KOPT-K1 (cell line): ENCODE results near the gene KLK13.

Experiments used
- H3K27ac ChIP-seq: fragments of 200-600 bp; sonication (generic); 2 replicates; pipeline ENCODE4 v1.5.1; 2016; ENCODE audit warnings: antibody characterized with exemption, mild to moderate bottlenecking, low read depth, low read length; ENCODE audit not compliant: poor library complexity, severe bottlenecking
- H3K36me3 ChIP-seq: fragments of 200-600 bp; sonication (generic); 2 replicates; pipeline ENCODE4 v1.5.1; 2017; ENCODE audit warnings: antibody characterized with exemption, mild to moderate bottlenecking, low read length, moderate library complexity; ENCODE audit not compliant: insufficient read depth
- H3K9me3 ChIP-seq: fragments of 200-600 bp; sonication (generic); 2 replicates; pipeline ENCODE4 v1.5.1; 2017; ENCODE audit warnings: antibody characterized with exemption, low read length, mild to moderate bottlenecking; ENCODE audit not compliant: insufficient read depth, poor library complexity, severe bottlenecking

The KLK13 gene

DNA sequence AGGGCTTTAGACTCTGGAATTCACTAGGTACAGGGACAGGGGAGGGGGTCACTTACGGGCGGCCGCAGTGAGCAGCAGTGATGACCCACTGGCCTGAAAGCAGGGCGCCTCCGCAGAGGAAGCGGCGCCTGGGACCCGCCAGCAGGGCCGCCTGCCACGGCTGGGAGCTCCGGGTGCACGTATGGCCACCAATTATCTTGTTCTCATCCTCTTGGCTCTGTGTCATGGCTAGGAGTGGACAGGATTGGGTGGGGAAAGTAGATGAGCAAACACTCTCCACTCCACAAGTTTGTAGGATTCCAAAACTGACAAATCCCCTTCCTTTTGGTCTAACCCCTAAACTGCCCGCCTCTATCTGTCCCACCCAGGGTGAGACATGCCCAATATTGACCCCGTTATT is 16.6 kb upstream of the KLK13 start:
- Histone ChIP-seq H3K27ac (no peak overlapping the region), H3K36me3 (no peaks in the 10 kb centered on the region), H3K9me3 (no peaks in the 10 kb centered on the region)

DNA sequence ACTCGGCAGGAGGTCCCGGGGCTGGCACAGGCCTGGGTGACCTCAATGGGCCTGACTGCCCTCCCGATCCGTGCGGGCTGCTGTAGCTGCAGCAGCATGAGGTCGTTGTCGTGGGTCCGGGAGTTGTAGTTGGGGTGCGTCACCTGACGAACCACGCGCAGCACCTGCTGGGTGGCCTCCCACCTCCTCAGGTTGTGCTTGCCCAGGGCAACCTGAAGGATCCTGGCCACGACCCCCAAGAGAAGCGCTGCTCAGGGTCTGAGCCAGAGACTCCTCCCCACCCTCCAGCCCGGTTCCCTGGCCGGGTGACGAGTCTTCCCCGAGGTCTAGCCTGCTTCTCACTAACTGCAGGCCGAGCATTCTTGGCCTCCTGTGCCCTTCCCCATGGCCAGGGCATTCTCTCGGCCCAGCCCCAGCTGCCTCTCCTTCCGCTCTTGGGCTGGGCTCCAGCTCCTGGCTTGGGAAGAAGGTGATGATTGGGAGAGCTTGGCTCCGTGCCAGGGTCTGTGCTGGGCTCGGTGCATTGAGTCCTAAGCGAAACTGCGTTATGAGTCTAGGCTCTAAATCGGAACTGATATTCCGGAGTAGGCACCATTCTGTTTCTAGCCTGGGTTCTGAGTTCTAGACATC is 14.7 kb upstream of the KLK13 start:
- Histone ChIP-seq H3K36me3 (no peaks in the 10 kb centered on the region), H3K9me3 (no peaks in the 10 kb centered on the region), H3K27ac (no peak overlapping the region)

DNA sequence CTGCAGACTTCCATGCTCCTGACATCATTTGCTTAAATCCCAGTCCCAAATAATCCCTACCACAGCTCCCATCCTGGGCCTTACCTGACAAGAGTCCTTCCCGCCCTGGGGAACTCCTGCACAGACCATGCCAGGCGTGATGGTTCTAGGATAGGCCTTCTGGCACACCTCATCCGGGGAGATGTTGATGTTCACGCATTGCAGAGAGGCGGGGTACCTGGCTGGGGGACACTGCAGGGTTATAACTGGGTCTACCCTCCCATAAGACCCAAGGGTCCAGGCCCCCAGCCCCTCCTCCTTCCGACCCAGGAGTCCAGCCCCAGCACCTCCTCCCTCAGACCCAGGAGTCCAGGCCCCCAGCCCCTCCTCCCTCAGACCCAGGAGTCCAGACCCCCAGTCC is 13.8 kb upstream of the KLK13 start:
- H3K9me3 ChIP-seq: peaks cover 7% of the 10 kb centered on the region
- H3K27ac ChIP-seq: no peak overlapping the region
- H3K36me3 ChIP-seq: no peaks in the 10 kb centered on the region

DNA sequence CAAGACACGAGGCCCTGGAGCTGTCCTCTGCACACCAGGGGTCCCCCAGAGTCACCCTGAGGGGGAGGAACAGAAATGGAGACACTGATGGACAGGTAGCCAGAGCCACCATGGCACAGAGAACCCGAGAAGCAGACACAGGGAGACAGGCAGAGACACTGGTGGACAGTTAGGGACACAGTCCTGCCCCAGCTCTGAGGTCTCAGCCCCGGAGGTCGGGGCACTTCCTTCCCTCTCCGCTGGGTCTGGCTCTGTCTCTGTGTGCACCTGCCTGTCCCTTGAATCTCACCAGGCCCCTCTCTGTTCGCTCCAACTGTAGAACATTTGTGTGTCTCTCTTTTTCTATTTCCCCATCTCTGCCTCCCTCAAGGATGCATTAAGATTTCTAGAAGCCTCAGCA is 13.2 kb upstream of the KLK13 start:
- H3K27ac ChIP-seq: no peak overlapping the region
- H3K36me3 ChIP-seq: no peaks in the 10 kb centered on the region
- H3K9me3 ChIP-seq: peaks cover 13% of the 10 kb centered on the region

DNA sequence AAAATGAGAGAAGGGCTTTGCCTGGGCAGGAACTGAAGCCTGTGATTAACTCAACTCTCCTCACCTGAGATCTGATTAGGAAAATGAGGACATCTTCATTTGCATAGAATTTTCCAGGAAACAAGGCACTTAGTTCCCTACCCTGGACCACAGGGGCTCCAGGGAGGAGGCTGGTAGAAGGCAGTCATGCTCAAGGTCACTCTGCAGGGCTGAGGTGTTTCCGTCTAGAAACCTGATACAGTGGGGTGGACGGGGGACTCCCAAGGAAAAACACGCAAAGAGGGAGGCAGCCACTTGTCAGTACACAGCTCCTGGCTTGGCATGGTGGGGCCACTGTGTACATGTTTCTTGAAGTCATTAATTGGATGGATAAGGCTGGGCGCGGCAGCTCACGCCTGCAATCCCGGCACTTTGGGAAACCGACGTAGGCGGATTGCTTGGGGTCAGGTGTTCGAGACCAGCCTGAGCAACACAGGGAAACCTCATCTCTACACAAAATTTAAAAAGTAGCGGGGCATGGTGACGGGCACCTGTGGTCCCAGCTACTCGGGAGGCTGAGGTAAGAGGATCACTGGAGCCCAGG is 11.8 kb upstream of the KLK13 start:
- no peaks in the 10 kb centered on the region for H3K36me3 ChIP-seq
- H3K9me3 ChIP-seq: peaks cover 20% of the 10 kb centered on the region
- no peak overlapping the region for H3K27ac ChIP-seq

DNA sequence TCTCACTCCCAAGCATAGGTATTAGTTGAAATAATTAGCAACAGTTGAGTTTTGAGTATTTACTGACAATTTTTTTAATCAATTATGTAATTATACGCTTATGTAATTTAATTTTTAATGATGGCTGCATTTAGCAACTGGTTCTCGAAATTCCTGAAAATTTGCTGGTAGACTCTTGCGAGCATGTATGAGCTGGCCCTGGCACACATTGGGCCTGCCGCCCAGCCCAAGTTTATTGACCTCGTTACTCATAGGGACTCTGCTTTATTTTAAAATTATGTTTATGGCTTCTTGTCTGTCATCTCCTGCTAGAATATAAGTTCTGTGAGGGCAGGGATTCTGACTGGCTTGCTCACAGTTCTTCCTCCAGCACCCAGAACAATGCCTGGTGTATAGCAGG is 11.1 kb upstream of the KLK13 start:
- H3K27ac ChIP-seq: no peak overlapping the region
- peaks cover 20% of the 10 kb centered on the region for H3K9me3 ChIP-seq
- no peaks in the 10 kb centered on the region for H3K36me3 ChIP-seq

DNA sequence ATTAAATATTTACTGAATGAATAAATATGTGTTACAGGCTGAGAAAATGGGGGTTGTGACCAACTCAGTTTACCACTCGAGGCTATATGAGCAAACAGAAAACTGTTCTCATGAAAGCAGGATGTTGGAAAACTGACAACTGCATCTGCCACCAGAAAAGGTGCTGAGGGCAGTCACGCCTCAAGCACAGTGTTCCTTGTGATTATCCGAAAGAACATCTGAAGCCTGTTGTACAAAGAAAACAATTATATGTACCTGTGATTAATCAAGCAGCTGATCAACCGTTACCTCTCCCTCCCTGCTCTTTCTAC is 6.2 kb upstream of the KLK13 start:
- H3K9me3 ChIP-seq: peaks cover 20% of the 10 kb centered on the region
- no peaks in the 10 kb centered on the region for H3K36me3 ChIP-seq
- no peak overlapping the region for H3K27ac ChIP-seq

DNA sequence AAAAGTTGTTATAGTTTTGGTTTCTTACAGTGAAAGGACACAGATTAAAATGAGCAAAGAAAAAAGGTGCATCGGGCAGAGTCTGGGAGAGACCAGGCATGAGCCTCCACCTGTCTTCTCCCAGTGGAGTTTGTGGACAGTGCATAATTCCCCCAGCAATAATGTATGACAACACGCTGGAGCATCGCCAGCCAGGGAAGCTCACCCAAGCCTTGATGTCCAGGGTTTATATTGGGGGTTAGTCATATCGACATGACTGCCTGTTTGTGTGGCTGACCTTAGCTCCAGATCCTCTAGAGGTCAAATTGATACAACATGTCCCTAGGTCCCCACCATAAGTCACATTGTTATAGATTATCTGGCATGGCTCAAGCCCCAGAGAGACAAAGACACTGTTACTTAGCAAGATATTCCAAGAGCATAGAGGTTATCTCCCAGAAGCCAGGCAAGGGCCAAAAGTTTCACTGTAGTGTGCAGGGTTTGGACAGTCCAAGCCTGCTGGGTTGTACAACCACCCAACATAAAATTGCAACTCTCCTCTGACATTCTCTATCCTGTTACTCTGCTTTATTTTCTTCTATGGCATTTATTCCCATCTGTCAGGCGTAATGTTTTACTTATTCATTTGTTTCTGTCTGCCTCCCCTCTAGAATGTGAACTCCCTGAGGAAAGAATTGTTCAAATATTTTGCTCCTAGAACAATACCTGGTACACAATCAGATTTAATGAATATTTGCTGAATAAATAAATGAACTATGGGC is 5.6 kb upstream of the KLK13 start:
- Histone ChIP-seq H3K36me3 (no peaks in the 10 kb centered on the region), H3K27ac (no peak overlapping the region), H3K9me3 (peaks cover 20% of the 10 kb centered on the region)

DNA sequence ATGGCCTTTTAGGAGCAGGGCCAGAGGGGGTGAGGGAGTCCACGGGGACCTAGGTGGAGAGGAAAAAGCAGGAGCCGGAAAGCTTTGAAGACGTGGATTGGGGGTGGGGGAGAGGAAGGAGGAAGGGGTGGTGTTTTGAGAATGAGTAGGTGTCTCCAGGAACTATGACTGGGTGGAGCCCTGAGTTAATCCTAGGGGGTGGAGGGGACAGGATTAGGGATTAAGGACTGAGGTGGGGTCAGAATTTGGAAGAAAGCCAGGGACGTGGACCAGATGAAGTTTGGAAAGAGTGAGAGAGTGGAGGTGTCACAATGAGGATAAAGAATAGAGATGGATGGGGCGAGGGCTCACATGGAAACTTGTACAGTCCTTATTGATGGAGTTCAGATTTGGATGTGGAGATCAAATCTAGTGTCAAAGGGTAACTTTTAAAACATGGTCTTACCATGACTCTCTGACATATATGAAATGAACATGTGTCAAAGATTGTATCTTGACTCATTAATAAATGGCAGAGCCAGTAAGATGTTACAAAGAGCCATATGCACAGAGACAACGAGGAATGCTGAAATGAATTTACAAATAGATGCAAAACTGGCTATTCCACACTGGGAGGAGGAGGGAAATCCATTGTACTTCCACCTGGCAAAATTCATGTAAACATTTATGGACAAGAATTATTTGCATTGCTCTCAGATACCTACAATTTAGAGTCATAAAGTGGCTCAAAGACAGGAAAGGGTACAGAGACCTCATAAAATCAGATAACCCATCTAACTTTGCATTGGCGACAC is 1.7 kb upstream of the KLK13 start:
- no peaks in the 10 kb centered on the region for H3K36me3 ChIP-seq

DNA sequence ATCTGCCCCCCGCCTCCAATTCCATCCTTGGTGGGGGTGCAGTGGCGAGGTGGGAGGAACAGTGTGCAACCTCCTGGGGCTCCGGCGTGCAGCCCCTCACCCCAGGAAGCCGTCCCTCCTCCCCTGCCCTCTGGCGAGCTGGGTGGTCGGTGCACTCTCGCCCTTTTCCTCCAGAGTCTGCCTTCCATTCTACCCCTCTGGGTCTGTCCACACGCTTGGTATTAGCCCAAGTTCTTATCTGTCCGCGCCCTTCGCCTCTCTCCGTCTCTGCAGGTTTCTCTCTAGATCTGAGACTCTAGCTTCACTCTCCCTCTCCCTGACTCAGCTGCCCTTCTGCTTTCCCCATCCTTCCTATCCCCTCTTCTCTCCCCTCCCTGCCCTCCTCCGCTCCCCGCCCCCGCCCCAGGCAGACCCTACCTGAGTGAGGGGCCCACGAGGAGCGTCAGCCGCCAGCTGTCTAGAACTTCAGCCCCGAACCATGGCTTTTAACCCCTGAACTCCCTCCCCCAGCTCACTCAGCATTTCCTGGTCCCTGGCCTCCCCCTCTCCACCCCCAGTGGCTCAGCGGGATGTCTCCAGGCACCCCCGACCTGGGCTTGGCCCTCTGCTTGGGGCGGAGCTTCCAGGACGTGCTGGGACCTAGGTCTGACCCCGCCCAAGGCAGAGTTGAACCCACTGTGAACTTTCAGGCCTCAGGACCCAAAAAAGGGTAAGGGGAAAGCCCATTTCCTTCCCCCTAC is 499 bp upstream of the KLK13 start:
- Histone ChIP-seq H3K9me3 (no peaks in the 10 kb centered on the region), H3K36me3 (no peaks in the 10 kb centered on the region), H3K27ac (no peak overlapping the region)

More for the DNA sequence above, 1.7 kb upstream of the KLK13 start:
- Histone ChIP-seq H3K27ac (no peak overlapping the region), H3K9me3 (no peaks in the 10 kb centered on the region)

DNA sequence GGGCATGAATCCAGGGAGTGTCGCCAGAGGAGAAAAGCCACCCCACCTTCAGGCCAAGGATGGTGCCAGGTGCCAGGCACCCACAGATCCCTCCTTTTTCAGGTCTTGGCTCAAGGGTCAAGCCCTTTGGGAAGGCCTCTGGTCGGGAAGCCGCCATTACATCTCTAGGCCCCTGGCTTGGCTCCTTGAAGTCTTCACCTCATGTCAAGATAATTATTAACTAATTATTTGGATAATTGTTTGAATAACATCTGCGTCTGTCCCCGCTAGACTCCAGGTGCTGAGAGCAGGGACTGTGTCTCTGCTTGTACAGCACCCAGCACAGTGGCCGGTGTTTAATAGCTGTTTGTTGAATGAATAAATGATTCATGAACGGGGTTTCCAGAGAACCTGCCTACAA is 1.2 kb downstream of the KLK13 start:
- Histone ChIP-seq H3K27ac (no peak overlapping the region), H3K9me3 (no peaks in the 10 kb centered on the region), H3K36me3 (no peaks in the 10 kb centered on the region)

DNA sequence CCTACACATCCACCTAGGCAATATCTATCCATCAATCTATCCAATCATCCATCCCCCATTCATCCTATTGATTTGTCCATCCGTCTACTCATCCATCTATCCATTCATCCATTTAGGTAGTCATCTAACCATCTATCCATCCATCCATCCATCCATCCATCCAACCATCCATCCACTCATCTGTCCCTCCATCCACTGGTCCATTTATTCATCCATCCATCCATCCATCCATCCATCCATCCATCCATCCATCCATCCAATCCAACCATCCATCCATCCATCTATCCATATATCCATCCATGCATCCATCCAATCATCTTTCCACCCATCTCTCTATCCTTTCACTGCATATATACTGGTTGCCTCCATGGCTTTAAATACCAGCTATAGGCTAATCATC is 3.9 kb downstream of the KLK13 start:
- Histone ChIP-seq H3K36me3 (no peaks in the 10 kb centered on the region), H3K9me3 (no peaks in the 10 kb centered on the region), H3K27ac (no peak overlapping the region)

DNA sequence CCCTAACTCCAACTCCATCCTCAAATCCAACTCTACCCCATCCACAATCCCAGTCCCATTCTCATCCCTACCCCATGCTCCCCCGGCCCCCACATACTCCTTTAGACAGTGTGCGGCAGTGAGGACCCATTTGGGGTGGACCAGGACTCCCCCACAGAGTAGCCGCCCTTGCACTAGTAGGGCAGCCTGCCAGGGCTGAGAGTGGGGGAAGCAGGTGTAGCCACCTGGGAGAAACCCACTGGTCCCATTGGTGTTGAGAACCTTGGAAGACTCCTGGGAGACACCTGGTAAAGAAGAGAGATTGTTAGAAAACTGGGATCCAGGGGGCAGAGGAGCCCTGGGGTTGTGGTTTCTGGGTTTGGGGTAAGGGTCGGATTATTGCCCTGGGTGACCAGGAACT is 4.6 kb downstream of the KLK13 start:
- Histone ChIP-seq H3K9me3 (no peaks in the 10 kb centered on the region), H3K36me3 (no peaks in the 10 kb centered on the region), H3K27ac (no peak overlapping the region)

DNA sequence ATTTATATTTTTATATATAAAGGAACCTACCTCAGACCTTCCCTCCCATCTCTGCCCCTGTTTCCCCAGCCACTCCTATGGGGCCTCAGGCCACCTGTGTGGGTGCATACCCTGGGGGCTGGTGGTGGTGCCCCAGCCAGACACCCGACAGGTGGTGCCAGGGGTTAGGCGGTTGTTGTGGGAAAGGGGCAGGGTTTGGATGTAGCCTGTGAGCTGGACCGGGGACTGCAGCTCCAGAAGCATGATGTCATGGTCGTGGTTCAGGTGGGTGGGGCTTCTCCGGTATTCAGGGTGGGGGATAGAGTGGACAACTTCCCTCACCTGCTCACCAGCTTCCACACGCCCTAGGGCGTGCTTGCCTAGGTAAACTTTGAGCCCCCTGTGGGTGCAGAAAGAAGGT is 5.2 kb downstream of the KLK13 start:
- Histone ChIP-seq H3K27ac (no peak overlapping the region), H3K9me3 (no peaks in the 10 kb centered on the region), H3K36me3 (no peaks in the 10 kb centered on the region)

DNA sequence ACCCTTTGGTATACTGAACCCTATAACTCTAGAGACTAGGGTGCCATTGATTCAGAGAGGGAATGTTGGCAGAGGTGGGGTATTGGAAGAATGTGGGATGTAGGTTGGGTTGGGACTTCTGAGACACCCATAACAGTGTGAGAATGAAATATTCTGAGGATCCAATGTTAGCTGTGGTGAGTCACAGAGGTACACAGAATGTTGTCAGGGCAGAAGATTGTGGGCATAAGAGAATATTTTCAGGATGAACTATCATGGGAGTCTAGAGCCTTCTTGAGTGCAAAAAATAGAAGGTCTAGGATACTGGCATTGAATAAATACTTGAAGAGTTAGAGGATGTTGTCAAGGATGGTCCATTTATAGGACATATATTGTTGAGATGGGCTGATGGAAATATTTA is 9.0 kb downstream of the KLK13 start:
- Histone ChIP-seq H3K27ac (no peak overlapping the region), H3K9me3 (no peaks in the 10 kb centered on the region), H3K36me3 (no peaks in the 10 kb centered on the region)
